ENCODE results near the gene RCC2.

- TF ChIP-seq GATA3 (IDR thresholded peaks at IDR 0.05; ENCODE audit: low read depth, low read length) (no peak), GATA2 (IDR thresholded peaks at IDR 0.05; ENCODE audit: low read depth, low read length) (no peak)
These were observed 37.6 kb downstream of the RCC2 start for GRCh38 chr1:17401841-17402240.
